Measurements from ENCODE around the gene BAZ1B. TPM values are rescaled to one million over a fixed set of nuclear protein-coding genes. Genes with fewer than 3 reads are reported as not detected.
"Not testable (repeated sequence)": the region's sequence is repeated elsewhere in the genome, so short reads cannot be mapped to it uniquely, and the experiment has no call there.

BAZ1B gene
- polyA plus RNA-seq, 1 experiment = 12.4 TPM

DNA sequence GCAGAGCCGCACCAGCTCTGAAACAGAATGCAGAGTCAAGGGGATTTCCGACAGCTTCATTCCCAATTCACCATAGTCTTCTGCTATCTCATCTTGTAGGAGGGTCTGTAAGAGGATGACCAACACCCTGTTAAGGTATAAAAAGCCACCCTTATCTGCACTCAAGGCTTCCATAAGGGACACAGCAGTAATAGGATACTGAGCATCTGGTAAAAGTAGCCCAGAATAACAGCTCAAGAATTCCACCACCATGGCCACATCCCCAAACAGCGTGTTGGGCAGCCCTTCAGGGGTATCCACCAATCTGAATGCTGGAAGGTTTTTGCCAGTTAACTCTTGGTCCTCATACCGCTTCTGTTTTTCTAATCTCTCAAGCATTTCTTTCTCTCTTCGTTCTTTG is 44.7 kb downstream of the BAZ1B start:
- CTCF ChIA-PET = interaction anchor here (1.1 to 3.6 kb wide), 4 partner anchors 11 to 153 kb away, joined by 3 to 13 read pairs (median 4); no protein-coding TSS in a partner anchor
- TF ChIP-seq, protein P1, sequence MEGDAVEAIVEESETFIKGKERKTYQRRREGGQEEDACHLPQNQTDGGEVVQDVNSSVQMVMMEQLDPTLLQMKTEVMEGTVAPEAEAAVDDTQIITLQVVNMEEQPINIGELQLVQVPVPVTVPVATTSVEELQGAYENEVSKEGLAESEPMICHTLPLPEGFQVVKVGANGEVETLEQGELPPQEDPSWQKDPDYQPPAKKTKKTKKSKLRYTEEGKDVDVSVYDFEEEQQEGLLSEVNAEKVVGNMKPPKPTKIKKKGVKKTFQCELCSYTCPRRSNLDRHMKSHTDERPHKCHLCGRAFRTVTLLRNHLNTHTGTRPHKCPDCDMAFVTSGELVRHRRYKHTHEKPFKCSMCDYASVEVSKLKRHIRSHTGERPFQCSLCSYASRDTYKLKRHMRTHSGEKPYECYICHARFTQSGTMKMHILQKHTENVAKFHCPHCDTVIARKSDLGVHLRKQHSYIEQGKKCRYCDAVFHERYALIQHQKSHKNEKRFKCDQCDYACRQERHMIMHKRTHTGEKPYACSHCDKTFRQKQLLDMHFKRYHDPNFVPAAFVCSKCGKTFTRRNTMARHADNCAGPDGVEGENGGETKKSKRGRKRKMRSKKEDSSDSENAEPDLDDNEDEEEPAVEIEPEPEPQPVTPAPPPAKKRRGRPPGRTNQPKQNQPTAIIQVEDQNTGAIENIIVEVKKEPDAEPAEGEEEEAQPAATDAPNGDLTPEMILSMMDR (IDR thresholded peaks at IDR 0.05; ENCODE audit: insufficient read depth, low read depth, low read length) = no peak

DNA sequence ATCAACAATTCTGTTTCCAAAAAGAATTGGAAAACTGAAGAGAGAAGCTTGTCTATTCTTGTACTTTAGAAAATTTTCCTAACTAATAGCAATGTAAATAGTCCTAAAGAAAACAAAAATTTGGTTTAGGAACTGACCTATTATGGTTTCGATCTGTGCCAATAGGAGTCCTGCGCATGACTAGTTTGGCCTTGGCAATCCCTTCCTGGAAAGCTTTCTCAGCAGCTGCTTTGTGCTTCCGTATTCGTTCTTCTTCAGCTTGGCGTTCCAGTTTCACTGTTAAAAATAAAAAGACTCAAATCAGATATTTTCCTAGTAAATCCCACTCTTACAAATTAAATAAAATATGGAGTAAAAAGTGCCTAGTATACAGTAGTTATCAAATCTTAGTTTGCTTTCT is 51.9 kb downstream of the BAZ1B start:
- Histone ChIP-seq H3K36me3 (ENCODE audit: control insufficient read depth, insufficient read depth, low read length) (peaks cover 6% of the 10 kb centered on the region), H3K27me3 (ENCODE audit: control insufficient read depth, insufficient read depth, low read length) (no peaks in the 10 kb centered on the region), H3K4me3 (ENCODE audit: low read depth, low read length) (no peak overlapping the region)
- no peak for DNase-seq (ENCODE audit: low read depth)
- TF ChIP-seq, protein P1 (IDR thresholded peaks at IDR 0.05; ENCODE audit: insufficient read depth, low read depth, low read length) = no peak
- CTCF ChIA-PET = interaction anchor here (3.3 kb wide), 1 partner anchor 19 kb away, joined by 13 read pairs; no protein-coding TSS in a partner anchor
- POLR2A ChIA-PET = no interaction called here

More for the DNA sequence above, 44.7 kb downstream of the BAZ1B start:
- H3K36me3 ChIP-seq (ENCODE audit: control insufficient read depth, insufficient read depth, low read length) = peaks cover 10% of the 10 kb centered on the region; the same call in 1 of the 2 replicates
- POLR2A ChIA-PET = no interaction called here
- no peaks in the 10 kb centered on the region for H3K27me3 ChIP-seq (ENCODE audit: control insufficient read depth, insufficient read depth, low read length)
- H3K4me3 ChIP-seq (ENCODE audit: low read depth, low read length) = no peak overlapping the region
- DNase-seq (ENCODE audit: low read depth) = no peak

DNA sequence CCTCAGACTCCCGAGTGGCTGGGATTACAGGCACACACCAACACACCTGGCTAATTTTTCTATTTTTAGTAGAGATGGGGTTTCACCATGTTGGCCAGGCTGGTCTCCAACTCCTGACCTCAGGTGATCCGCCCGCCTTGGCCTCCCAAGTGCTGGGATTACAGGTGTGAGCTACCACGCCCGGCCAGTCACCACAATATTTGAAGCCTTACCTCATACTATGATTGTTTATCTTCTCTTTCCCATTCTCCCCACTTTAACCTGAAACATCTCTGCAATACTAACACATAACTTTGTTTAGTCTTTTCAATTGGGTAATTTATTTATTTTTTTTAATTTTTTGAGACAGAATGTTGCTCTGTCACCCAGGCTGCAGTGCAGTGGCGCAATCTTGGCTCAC is 55.0 kb downstream of the BAZ1B start:
- H3K36me3 ChIP-seq (ENCODE audit: control insufficient read depth, insufficient read depth, low read length) = peaks cover 17% of the 10 kb centered on the region
- CTCF ChIA-PET = interaction anchor here (3.3 kb wide), 1 partner anchor 16 kb away, joined by 13 read pairs; no protein-coding TSS in a partner anchor
- POLR2A ChIA-PET; DNase-seq (ENCODE audit: low read depth); H3K27me3 ChIP-seq (ENCODE audit: control insufficient read depth, insufficient read depth, low read length); H3K4me3 ChIP-seq (ENCODE audit: low read depth, low read length): not testable (repeated sequence)

DNA sequence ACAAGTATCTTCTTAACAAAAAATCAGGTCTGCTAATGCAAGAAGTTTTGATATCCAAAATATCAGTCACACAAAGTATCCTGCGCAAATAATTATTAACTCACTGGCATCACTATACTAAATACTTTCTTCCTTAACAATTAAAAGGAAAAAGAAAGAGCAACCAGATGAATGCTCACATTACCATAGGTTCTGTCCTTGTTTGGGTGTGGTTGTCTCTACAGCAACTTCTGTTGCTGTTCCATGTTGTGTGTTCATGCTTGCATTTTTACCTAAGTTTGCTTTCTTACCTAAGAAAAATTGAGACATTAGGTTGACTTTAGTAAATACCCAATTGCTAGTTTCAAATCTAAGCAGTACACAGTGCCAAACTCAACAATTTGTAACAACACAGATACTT is 56.0 kb downstream of the BAZ1B start:
- no peaks in the 10 kb centered on the region for H3K27me3 ChIP-seq (ENCODE audit: control insufficient read depth, insufficient read depth, low read length)
- CTCF ChIA-PET = no interaction called here
- POLR2A ChIA-PET = no interaction called here
- no peak for DNase-seq (ENCODE audit: low read depth)
- TF ChIP-seq, protein P1 (IDR thresholded peaks at IDR 0.05; ENCODE audit: insufficient read depth, low read depth, low read length) = no peak
- H3K36me3 ChIP-seq (ENCODE audit: control insufficient read depth, insufficient read depth, low read length) = peaks cover 21% of the 10 kb centered on the region
- no peak overlapping the region for H3K4me3 ChIP-seq (ENCODE audit: low read depth, low read length)

DNA sequence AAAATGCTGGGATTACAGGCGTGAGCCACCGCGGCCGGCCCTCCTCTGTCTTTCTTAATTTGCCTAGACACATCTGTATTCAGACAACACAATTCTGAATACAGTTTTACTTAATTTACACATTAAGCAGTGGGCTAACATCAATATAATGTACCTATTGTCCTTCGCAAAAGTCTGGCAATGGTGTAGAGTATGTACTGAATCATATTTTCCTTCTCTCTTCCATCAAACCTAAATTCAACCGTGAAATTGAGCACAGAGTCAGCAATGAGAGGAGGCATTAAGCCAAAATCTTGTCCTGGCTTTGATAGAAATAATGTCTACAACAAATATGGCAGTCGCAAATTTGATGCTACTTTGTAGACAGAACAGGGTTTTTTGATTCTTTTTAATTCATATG is 58.1 kb downstream of the BAZ1B start:
- ChIA-PET POLR2A (no interaction called here), CTCF (interaction anchor here (2.1 kb wide), 1 partner anchor 12 kb away, joined by 8 read pairs; no protein-coding TSS in a partner anchor)
- TF ChIP-seq, protein P1 (IDR thresholded peaks at IDR 0.05; ENCODE audit: insufficient read depth, low read depth, low read length) = no peak

DNA sequence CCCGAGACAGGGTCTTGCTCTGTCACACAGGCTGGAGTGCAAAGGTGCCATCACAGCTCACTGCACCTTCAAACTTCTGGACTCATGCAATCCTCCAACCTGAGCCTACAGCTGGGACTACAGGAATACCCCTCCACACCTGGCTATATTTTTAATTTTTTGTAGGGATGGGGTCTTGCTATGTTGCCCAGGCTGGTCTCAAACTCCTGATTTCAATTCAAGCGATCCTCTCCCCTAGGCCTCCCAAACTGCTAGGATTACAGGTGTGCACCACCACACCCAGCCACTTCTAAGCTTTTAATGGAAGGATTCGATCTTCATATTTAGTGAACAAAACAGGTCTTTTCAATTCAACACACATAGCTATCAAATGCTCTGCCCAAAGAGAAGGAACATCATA is 58.8 kb downstream of the BAZ1B start:
- POLR2A ChIA-PET = no interaction called here
- H3K36me3 ChIP-seq (ENCODE audit: control insufficient read depth, insufficient read depth, low read length) = peaks cover 19% of the 10 kb centered on the region
- CTCF ChIA-PET = interaction anchor here (2.1 kb wide), 1 partner anchor 12 kb away, joined by 8 read pairs; no protein-coding TSS in a partner anchor

More for the DNA sequence above, 58.1 kb downstream of the BAZ1B start:
- Histone ChIP-seq H3K36me3 (ENCODE audit: control insufficient read depth, insufficient read depth, low read length) (peaks cover 19% of the 10 kb centered on the region), H3K27me3 (ENCODE audit: control insufficient read depth, insufficient read depth, low read length) (no peaks in the 10 kb centered on the region), H3K4me3 (ENCODE audit: low read depth, low read length) (no peak overlapping the region)
- no peak for DNase-seq (ENCODE audit: low read depth)

More for the DNA sequence above, 58.8 kb downstream of the BAZ1B start:
- H3K4me3 ChIP-seq (ENCODE audit: low read depth, low read length) = no peak overlapping the region
- DNase-seq (ENCODE audit: low read depth) = no peak
- TF ChIP-seq, protein P1 (IDR thresholded peaks at IDR 0.05; ENCODE audit: insufficient read depth, low read depth, low read length) = no peak
- H3K27me3 ChIP-seq (ENCODE audit: control insufficient read depth, insufficient read depth, low read length) = no peaks in the 10 kb centered on the region

All from BJ (cell line).